Measurements from ENCODE around the gene RRM1.

The RRM1 gene

DNA sequence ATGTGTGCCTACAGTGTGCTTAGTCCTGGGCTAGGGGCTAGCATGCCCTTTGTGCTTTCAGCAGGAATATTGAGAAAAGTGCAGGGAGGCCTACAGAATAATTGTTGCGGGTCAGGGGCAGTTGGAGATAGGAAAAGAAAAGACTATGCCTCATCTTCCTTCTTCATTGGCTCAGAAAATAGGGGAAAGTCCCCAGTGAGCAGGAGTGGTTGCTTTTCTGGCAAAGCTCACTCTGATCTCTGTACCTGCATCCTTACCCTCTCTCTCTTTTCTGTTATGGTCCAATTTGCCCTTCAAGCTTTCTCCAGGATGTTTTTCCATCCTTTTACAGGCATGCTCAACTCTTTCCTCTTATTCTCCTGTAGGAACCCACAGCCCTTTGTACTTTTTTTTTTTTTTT, 29.5 kb upstream of the RRM1 start:
- peaks cover 4% of the 10 kb centered on the region for H3K4me1 ChIP-seq (ENCODE audit: insufficient read depth, low read length)
- no peak overlapping the region for H3K4me3 ChIP-seq (ENCODE audit: low read length)
- H2AFZ ChIP-seq (ENCODE audit: low read depth, low read length) = no peak overlapping the region
- H3K36me3 ChIP-seq (ENCODE audit: insufficient read depth, low read length) = peaks cover 2% of the 10 kb centered on the region
- H3K27me3 ChIP-seq (ENCODE audit: insufficient read depth, low read length) = no peaks in the 10 kb centered on the region
- no peaks in the 10 kb centered on the region for H3K9me3 ChIP-seq (ENCODE audit: low read length)

DNA sequence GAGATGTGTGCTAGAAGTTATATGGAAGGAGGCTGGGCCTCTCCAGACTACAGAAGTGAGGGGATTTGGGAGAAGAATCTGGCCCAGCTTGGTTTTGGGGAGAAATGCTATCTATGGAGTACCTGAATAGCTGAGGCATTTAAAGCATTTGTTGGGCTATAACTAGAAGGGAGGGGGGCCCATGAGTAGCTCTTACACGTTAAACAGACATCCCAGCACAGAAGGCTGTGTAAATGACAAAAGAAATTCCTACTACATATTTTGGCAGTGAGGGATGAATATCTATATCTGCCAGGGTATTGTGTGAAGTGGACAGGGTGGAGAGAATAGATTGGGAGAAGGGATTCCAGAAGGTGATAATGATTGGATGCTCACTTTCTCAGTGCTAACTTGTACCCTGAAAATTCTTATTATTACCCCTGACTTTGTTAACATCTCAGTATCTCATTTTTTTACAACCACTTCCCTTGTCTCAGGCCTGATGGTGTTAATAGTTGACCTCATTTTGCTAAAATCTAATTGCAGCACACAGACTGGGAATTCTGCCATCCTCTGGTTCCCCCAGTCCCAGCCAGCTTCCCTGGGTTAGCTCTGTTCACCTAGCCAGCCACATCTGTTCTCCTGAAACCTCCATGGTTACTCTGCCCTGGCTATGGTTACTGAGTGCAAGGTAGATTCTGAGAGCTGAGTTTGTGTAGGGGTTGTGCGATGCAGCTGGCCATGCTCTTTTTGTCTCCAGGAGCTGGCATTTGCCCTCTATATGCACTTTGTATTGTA, 28.8 kb upstream of the RRM1 start:
- peaks cover 2% of the 10 kb centered on the region for H3K36me3 ChIP-seq (ENCODE audit: insufficient read depth, low read length)
- no peaks in the 10 kb centered on the region for H3K9me3 ChIP-seq (ENCODE audit: low read length)
- H3K4me1 ChIP-seq (ENCODE audit: insufficient read depth, low read length) = peaks cover 4% of the 10 kb centered on the region
- no peak overlapping the region for H2AFZ ChIP-seq (ENCODE audit: low read depth, low read length)
- no peaks in the 10 kb centered on the region for H3K27me3 ChIP-seq (ENCODE audit: insufficient read depth, low read length)
- no peak overlapping the region for H3K4me3 ChIP-seq (ENCODE audit: low read length)

DNA sequence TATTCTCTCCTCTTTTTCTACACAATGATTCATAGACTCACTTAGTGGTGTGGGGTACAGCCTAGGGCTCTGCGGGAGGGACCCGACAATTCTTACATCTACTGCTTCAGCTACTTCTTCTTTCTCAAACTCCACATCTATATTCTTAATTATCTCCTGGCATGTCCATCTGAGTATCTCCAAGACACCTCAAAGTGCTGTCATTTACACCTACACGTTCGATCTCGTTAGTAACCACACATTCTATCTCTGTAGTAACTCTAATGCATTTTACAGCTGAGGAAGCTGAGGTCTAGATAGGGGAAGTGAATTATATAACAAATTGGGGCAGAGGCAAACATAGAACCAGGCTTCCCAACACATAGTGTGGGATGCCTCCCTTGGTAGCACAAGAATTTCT, 27.7 kb upstream of the RRM1 start:
- H3K4me1 ChIP-seq (ENCODE audit: insufficient read depth, low read length) = peaks cover 4% of the 10 kb centered on the region
- H3K9me3 ChIP-seq (ENCODE audit: low read length) = no peaks in the 10 kb centered on the region
- H2AFZ ChIP-seq (ENCODE audit: low read depth, low read length) = no peak overlapping the region
- H3K36me3 ChIP-seq (ENCODE audit: insufficient read depth, low read length) = no peaks in the 10 kb centered on the region
- H3K27me3 ChIP-seq (ENCODE audit: insufficient read depth, low read length) = no peaks in the 10 kb centered on the region
- no peak overlapping the region for H3K4me3 ChIP-seq (ENCODE audit: low read length)

DNA sequence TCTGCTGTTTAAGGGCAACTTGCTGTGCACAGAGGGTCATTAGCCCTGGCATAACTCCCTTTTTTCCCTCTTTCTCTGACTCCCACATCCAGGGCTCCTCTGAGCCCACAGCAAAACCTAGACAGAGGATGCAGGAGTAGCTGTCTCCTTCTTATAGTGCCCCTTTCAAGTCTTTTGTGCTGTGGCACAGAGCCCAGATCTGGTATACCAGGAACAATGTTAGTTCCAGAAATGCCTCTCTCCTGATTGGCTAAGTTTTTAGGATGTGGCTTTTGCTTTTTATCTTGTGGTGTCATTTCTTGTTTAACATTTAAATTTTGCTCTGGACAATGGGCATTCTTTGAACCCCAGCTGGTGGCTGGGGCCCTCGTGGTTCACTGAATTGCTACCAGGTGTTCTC, 25.6 kb upstream of the RRM1 start:
- no peaks in the 10 kb centered on the region for H3K9me3 ChIP-seq (ENCODE audit: low read length)
- no peaks in the 10 kb centered on the region for H3K27me3 ChIP-seq (ENCODE audit: insufficient read depth, low read length)
- no peak overlapping the region for H2AFZ ChIP-seq (ENCODE audit: low read depth, low read length)
- no peaks in the 10 kb centered on the region for H3K36me3 ChIP-seq (ENCODE audit: insufficient read depth, low read length)
- peaks cover 4% of the 10 kb centered on the region for H3K4me1 ChIP-seq (ENCODE audit: insufficient read depth, low read length)
- H3K4me3 ChIP-seq (ENCODE audit: low read length) = no peak overlapping the region

DNA sequence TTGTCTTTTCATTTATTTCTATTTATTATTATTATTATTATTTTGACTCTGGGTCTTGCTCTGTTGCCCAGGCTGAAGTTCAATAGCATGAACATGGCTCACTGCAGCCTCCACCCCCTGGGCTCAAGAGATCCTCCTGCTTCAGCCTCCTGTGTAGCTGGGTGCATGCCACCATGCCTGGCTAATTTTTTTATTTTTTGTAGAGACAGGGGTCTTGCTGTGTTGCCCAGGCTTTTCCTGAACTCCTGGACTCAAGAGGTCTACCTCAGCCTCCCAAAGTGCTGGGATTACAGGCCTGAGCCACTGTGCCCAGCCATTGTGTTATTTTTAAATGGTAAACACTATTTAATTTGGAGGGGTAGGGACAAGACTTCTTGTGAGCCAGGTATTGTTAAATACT, 23.3 kb upstream of the RRM1 start:
- no peaks in the 10 kb centered on the region for H3K27me3 ChIP-seq (ENCODE audit: insufficient read depth, low read length)
- no peak overlapping the region for H3K4me3 ChIP-seq (ENCODE audit: low read length)
- H3K4me1 ChIP-seq (ENCODE audit: insufficient read depth, low read length) = no peaks in the 10 kb centered on the region

DNA sequence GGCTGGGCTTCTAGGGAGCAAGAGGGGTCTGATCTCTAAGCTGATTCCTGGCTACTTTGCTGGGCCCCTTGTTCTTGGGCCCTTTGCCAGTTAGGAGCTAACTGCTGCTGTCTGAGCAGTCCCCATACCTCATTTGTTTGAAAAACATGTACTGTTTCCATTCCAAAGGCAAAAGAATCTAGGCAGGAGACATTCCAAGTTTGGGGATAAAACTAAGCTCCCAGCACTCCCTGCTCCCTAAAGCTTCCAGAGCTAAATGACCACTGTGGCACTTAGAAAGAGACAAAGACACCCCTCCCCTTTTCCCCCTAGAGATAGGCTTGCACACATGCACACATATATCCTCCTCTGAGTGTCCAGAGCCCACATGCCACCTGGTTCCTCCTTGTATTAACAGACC, 22.7 kb upstream of the RRM1 start:
- Histone ChIP-seq H3K9me3 (ENCODE audit: low read length) (no peaks in the 10 kb centered on the region), H3K36me3 (ENCODE audit: insufficient read depth, low read length) (no peaks in the 10 kb centered on the region), H3K4me3 (ENCODE audit: low read length) (no peak overlapping the region), H3K4me1 (ENCODE audit: insufficient read depth, low read length) (no peaks in the 10 kb centered on the region), H3K27me3 (ENCODE audit: insufficient read depth, low read length) (no peaks in the 10 kb centered on the region), H2AFZ (ENCODE audit: low read depth, low read length) (peak overlapping the region; percentile 97)

More for the DNA sequence above, 23.3 kb upstream of the RRM1 start:
- no peaks in the 10 kb centered on the region for H3K36me3 ChIP-seq (ENCODE audit: insufficient read depth, low read length)
- no peaks in the 10 kb centered on the region for H3K9me3 ChIP-seq (ENCODE audit: low read length)
- no peak overlapping the region for H2AFZ ChIP-seq (ENCODE audit: low read depth, low read length)

DNA sequence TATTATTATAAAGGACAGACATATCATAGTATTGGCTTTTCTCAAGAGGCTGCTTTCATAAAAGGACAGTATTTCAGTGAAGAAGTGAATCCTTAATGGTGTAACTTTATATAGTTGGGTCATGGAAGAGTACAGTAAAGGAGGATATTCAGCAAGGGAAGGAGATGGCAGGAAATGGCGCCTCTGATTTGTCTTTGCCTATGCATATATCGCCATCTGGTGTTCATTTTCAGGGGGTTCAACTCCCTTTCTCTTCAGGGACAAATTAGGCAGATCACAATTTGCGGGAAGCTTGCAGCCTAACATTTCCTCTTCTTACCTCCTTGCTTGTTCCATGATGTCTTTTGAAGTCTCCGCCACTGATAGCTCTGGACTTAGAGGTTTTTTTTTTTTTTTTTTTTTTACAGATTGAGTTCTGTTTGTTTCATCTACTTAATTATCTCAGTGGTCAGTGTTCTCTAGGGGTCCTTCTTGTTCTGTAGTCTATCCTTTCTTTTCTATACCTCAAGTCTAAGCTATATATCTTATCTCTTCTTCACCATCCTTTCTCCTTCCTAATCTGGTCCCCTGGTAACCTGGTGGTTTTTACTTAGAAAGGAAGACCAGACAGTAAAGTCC, 21.8 kb upstream of the RRM1 start:
- Histone ChIP-seq H3K4me1 (ENCODE audit: insufficient read depth, low read length) (no peaks in the 10 kb centered on the region), H3K27me3 (ENCODE audit: insufficient read depth, low read length) (no peaks in the 10 kb centered on the region), H3K36me3 (ENCODE audit: insufficient read depth, low read length) (no peaks in the 10 kb centered on the region), H3K4me3 (ENCODE audit: low read length) (no peak overlapping the region), H3K9me3 (ENCODE audit: low read length) (no peaks in the 10 kb centered on the region), H2AFZ (ENCODE audit: low read depth, low read length) (peak overlapping the region; percentile 97)

DNA sequence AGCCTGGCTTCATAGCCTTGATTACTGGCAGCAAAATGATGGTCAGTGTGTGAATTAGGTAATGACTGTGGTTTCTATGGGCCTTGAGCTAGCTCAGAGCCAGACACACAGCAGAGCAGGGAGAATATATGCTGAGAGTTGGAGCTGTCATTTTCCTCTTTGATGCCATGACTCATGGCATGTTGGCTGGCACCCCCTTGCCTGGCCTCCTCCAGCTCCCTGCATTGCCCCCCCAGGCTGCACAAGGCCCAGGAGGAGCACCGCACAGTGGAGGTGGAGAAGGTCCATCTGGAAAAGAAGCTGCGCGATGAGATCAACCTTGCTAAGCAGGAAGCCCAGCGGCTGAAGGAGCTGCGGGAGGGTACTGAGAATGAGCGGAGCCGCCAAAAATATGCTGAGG, 20.3 kb upstream of the RRM1 start:
- Histone ChIP-seq H2AFZ (ENCODE audit: low read depth, low read length) (no peak overlapping the region), H3K4me1 (ENCODE audit: insufficient read depth, low read length) (no peaks in the 10 kb centered on the region), H3K4me3 (ENCODE audit: low read length) (no peak overlapping the region)

DNA sequence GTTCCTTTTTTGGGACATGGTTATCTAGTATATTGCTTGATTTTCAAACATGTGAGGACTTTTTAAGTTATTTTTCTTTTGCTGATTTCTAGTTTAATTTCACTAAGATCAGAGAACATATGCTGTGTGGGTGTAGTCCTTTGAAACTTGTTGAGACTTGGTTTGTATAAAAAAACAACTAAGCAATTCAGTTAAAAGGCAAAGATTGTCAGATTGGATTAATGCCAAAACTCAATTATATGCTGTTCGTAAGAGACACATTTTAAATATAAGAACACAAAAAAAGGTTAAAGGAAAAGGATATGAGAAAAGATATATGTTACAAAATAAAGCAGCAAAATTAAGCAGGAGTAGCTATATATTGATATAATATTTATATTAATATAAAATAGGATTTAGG, 17.8 kb upstream of the RRM1 start:
- Histone ChIP-seq H3K4me1 (ENCODE audit: insufficient read depth, low read length) (no peaks in the 10 kb centered on the region), H3K4me3 (ENCODE audit: low read length) (no peak overlapping the region), H3K27me3 (ENCODE audit: insufficient read depth, low read length) (no peaks in the 10 kb centered on the region), H2AFZ (ENCODE audit: low read depth, low read length) (no peak overlapping the region), H3K36me3 (ENCODE audit: insufficient read depth, low read length) (no peaks in the 10 kb centered on the region), H3K9me3 (ENCODE audit: low read length) (no peaks in the 10 kb centered on the region)

More for the DNA sequence above, 20.3 kb upstream of the RRM1 start:
- H3K9me3 ChIP-seq (ENCODE audit: low read length) = no peaks in the 10 kb centered on the region
- H3K27me3 ChIP-seq (ENCODE audit: insufficient read depth, low read length) = no peaks in the 10 kb centered on the region
- no peaks in the 10 kb centered on the region for H3K36me3 ChIP-seq (ENCODE audit: insufficient read depth, low read length)

DNA sequence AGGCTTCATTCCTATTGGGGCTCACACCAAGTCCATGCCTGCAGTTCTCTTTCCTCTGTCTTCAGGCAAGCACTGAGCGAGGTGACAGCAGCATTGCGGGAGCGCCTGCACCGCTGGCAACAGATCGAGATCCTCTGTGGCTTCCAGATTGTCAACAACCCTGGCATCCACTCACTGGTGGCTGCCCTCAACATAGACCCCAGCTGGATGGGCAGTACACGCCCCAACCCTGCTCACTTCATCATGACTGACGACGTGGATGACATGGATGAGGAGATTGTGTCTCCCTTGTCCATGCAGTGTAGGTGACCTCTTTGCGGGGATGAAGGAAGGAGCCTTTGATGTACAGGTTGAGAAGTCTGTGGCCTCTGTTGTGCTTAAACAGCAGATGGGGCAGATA, 11.4 kb upstream of the RRM1 start:
- no peak overlapping the region for H3K4me3 ChIP-seq (ENCODE audit: low read length)
- H3K36me3 ChIP-seq (ENCODE audit: insufficient read depth, low read length) = peaks cover 10% of the 10 kb centered on the region
- no peaks in the 10 kb centered on the region for H3K9me3 ChIP-seq (ENCODE audit: low read length)
- H3K4me1 ChIP-seq (ENCODE audit: insufficient read depth, low read length) = no peaks in the 10 kb centered on the region
- H2AFZ ChIP-seq (ENCODE audit: low read depth, low read length) = no peak overlapping the region
- no peaks in the 10 kb centered on the region for H3K27me3 ChIP-seq (ENCODE audit: insufficient read depth, low read length)

DNA sequence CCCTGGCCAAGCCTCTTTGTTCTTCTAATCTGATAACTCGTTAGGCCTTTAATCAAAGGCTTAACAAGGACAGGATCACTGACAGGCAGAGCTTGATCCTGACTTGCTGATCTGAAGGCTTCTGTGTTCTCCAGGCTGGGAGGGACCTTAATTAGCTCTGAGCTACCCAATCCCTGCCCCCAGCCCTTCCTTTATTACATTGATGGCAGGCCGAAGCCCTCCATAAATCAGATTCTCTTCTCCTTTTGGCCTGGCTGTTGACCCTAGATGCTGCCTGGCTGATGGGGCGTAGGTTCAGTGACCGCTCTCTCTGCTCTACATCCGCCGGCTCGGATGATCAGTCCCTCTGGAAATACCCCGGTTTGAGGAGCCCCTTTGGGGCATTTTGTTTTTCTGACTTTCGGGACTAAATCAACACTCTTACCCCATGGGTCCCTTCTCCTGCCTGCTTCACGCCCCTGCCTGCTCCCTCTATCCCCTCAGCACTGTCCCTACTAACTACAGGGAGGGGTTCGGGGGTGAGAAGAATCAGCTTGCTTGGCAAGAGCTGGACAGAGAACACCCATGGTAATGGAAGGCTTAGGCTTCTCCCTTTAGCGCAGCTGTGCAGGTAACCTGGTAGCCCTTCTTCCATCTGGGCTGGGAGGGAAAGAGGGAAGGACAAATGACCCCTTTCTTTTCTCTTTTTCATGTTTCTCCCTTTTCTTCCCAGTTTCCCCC, 10.0 kb upstream of the RRM1 start:
- no peaks in the 10 kb centered on the region for H3K9me3 ChIP-seq (ENCODE audit: low read length)
- no peaks in the 10 kb centered on the region for H3K4me1 ChIP-seq (ENCODE audit: insufficient read depth, low read length)
- H3K27me3 ChIP-seq (ENCODE audit: insufficient read depth, low read length) = no peaks in the 10 kb centered on the region
- peaks cover 10% of the 10 kb centered on the region for H3K36me3 ChIP-seq (ENCODE audit: insufficient read depth, low read length)
- H2AFZ ChIP-seq (ENCODE audit: low read depth, low read length) = no peak overlapping the region
- H3K4me3 ChIP-seq (ENCODE audit: low read length) = no peak overlapping the region

DNA sequence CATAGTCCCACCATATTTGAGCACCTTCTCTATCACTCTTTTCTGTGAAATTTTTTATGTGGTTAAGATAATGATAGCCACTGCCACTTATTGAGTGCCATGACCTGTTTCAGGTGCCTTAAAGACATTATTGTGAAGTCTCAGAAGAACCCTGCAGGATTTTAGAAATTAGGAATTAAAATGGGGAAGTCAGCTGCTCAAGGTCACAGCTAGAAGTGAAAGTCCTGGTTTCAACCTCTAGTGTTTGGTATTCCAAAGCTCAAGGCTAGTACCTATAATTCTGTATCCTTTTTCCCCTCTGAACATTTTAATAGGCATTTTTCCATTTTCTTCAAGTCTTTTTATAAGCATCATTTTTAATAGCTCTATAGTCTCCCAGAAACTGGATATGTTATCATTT, 9.0 kb upstream of the RRM1 start:
- Histone ChIP-seq H2AFZ (ENCODE audit: low read depth, low read length) (no peak overlapping the region), H3K36me3 (ENCODE audit: insufficient read depth, low read length) (peaks cover 10% of the 10 kb centered on the region), H3K9me3 (ENCODE audit: low read length) (no peaks in the 10 kb centered on the region), H3K27me3 (ENCODE audit: insufficient read depth, low read length) (no peaks in the 10 kb centered on the region), H3K4me1 (ENCODE audit: insufficient read depth, low read length) (no peaks in the 10 kb centered on the region), H3K4me3 (ENCODE audit: low read length) (no peak overlapping the region)

DNA sequence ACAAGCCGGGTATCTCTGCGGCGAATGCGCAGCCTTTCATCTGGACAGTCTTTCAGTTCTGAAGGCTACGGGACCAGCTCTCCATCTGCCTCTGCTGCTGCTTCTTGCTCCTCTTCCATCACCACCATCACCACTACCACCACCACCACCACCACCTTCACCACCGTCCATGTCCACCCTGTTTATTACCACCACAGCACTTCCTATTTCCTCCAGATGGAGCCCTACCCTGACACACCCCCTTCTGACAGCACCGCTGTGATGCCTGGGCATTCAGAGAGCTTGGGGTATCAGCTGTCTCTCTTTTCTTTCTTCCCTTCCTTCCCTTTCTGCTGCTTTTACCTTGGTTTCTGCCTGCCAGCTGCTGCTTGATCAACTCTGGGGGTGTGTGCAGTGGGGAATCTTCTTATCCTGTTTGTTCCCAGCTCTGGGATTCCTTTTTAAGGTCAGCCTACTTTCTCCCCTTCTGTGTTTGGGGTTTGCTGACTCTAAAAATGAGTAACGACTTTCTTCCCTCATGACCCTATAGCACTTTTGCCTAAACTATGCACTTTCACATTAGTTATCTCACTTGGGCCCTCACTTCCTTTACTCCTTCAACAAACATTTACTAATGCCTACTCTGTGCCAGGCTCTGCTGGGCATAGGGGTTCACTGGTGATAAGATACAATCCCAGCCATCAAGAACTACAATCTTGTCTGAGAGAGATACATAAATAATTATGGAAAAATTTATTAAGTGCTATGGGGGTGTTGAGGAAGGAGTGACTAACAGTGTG, 7.8 kb upstream of the RRM1 start:
- H3K9me3 ChIP-seq (ENCODE audit: low read length) = no peaks in the 10 kb centered on the region
- no peak overlapping the region for H3K4me3 ChIP-seq (ENCODE audit: low read length)
- H2AFZ ChIP-seq (ENCODE audit: low read depth, low read length) = no peak overlapping the region
- peaks cover 10% of the 10 kb centered on the region for H3K36me3 ChIP-seq (ENCODE audit: insufficient read depth, low read length)
- H3K27me3 ChIP-seq (ENCODE audit: insufficient read depth, low read length) = no peaks in the 10 kb centered on the region
- H3K4me1 ChIP-seq (ENCODE audit: insufficient read depth, low read length) = no peaks in the 10 kb centered on the region
